Thyroid gland (tissue), 4 donors: ENCODE data around the gene SCUBE2.

Source experiments
- POLR2A ChIP-seq, 2 donors: fragments of 450-650 bp; IDR thresholded peaks; one replicate each; pipeline ENCODE4 v1.6.1; 2017; ENCODE audit warnings: antibody characterized with exemption in 2 of 2, mild to moderate bottlenecking in 2 of 2, moderate library complexity in 1 of 2
- TF ChIP-seq, protein P1 (sequence below), 6 experiments: fragments of 200-600 bp in 3 of 6; fragments of 450-650 bp in 3 of 6; sonication (generic) in 3 of 6; IDR thresholded peaks; one replicate each; pipeline ENCODE4 v1.5.1; 2016 to 2019; ENCODE audit warnings: antibody characterized with exemption in 6 of 6, mild to moderate bottlenecking in 2 of 6, inconsistent platforms in 1 of 6, moderate library complexity in 1 of 6

DNA sequence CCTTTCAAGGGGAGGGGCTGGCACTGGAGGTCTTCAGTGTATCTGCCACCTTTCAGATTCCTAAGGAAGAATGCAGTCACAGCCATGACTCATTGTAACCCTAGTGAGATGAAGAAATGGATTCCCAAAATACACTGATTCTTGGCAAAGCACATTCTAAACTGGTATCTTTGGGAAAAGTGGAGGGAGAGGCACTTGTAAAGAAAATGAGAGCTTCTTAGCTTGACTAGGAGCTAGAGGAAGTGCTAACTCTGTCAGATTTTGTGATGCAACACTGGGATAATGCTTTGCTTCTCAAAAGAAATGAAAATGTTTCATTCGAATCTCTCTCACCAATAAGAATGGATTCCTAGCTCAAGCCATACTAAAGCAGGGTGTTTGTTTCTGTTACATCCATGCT lies 101.9 kb downstream of the SCUBE2 start:
- TF ChIP-seq, protein P1, sequence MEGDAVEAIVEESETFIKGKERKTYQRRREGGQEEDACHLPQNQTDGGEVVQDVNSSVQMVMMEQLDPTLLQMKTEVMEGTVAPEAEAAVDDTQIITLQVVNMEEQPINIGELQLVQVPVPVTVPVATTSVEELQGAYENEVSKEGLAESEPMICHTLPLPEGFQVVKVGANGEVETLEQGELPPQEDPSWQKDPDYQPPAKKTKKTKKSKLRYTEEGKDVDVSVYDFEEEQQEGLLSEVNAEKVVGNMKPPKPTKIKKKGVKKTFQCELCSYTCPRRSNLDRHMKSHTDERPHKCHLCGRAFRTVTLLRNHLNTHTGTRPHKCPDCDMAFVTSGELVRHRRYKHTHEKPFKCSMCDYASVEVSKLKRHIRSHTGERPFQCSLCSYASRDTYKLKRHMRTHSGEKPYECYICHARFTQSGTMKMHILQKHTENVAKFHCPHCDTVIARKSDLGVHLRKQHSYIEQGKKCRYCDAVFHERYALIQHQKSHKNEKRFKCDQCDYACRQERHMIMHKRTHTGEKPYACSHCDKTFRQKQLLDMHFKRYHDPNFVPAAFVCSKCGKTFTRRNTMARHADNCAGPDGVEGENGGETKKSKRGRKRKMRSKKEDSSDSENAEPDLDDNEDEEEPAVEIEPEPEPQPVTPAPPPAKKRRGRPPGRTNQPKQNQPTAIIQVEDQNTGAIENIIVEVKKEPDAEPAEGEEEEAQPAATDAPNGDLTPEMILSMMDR (IDR thresholded peaks at IDR 0.05): no peak
- no peak for TF ChIP-seq POLR2A (IDR thresholded peaks at IDR 0.05)
